Measurements from ENCODE around the gene YBEY.
"Not testable (repeated sequence)": the region's sequence is repeated elsewhere in the genome, so short reads cannot be mapped to it uniquely, and the experiment has no call there.

The YBEY gene

DNA sequence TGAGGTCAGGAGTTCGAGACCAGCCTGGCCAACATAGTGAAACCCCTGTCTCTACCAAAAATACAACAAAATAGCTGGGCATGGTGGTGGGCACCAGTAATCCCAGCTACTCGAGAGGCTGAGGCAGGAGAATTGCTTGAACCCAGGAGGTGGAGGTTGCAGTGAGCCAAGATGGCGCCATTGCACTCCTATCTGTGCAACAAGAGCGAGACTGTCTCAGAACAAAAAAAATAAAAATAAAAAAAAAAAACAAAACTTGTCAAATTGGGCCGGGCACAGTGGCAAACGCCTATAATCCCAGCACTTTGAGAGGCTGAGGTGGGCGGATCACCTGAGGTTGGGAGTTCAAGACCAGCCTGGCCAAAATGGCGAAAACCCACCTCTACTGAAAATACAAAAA is 24.1 kb downstream of the YBEY start:
- H3K36me3 Mint-ChIP-seq: peaks cover 36% of the 10 kb centered on the region
- ATAC-seq; H3K4me1 Mint-ChIP-seq; H3K9me3 Mint-ChIP-seq; DNase-seq (ENCODE audit: low spot score in 2 of 2); H3K4me3 Mint-ChIP-seq; H3K27ac Mint-ChIP-seq: not testable (repeated sequence)

- no peak overlapping the region for H3K4me3 Mint-ChIP-seq
- H3K36me3 Mint-ChIP-seq: peaks cover 25% of the 10 kb centered on the region
- ATAC-seq (no peak), DNase-seq (ENCODE audit: low spot score in 2 of 2) (no peak)
- no peak overlapping the region for H3K27ac Mint-ChIP-seq
- no peaks in the 10 kb centered on the region for H3K4me1 Mint-ChIP-seq
- H3K9me3 Mint-ChIP-seq: no peaks in the 10 kb centered on the region
Measured at GRCh38 chr21:46311568-46311967, 25.4 kb downstream of the YBEY start.

GRCh38 chr21:46312949-46313348 is 26.8 kb downstream of the YBEY start:
- peaks cover 18% of the 10 kb centered on the region for H3K36me3 Mint-ChIP-seq
- no peaks in the 10 kb centered on the region for H3K9me3 Mint-ChIP-seq
- ATAC-seq (no peak), DNase-seq (ENCODE audit: low spot score in 2 of 2) (no peak)
- no peak overlapping the region for H3K4me3 Mint-ChIP-seq
- H3K4me1 Mint-ChIP-seq: no peaks in the 10 kb centered on the region
- no peak overlapping the region for H3K27ac Mint-ChIP-seq

DNA sequence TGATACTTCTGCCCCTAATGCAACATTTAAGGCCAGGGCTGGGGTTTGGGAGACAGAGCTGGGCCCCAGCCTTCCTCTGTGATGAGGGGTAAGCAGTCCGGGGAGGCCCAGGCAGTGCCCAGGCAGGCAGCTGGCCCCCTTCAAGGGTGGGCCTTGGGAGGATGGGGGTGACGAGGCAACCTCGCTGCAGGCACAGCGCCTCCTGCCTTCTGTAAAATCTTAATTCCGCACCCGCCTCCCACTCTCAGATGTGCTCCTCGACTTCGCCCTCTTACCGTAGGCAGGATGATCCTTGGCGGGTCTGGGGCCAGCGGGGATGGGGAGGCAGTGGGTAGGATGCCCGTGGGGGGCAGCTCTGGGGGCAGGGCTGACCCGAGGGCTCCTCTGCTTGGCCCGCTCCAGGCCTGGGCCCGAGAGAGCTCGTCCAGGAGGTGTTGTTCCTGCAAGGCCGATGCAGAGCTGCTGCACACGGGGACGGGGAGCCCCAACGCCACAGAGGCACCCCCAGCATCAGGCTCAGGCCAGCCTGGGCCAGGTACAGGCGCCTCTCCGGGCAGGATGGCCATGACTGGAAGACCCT is 28.4 kb downstream of the YBEY start:
- H3K9me3 Mint-ChIP-seq: no peaks in the 10 kb centered on the region
- H3K4me1 Mint-ChIP-seq: no peaks in the 10 kb centered on the region

GRCh38 chr21:46316708-46317324 is 30.7 kb downstream of the YBEY start:
- ATAC-seq: no peak
- H3K4me3 Mint-ChIP-seq: no peak overlapping the region
- H3K9me3 Mint-ChIP-seq: no peaks in the 10 kb centered on the region
- DNase-seq (ENCODE audit: low spot score in 2 of 2): no peak
- H3K27ac Mint-ChIP-seq: no peak overlapping the region
- peaks cover 18% of the 10 kb centered on the region for H3K36me3 Mint-ChIP-seq
- peaks cover 7% of the 10 kb centered on the region for H3K4me1 Mint-ChIP-seq

More for the DNA sequence above, 28.4 kb downstream of the YBEY start:
- no peak for ATAC-seq
- H3K4me3 Mint-ChIP-seq: no peak overlapping the region
- DNase-seq (ENCODE audit: low spot score in 2 of 2): no peak
- no peak overlapping the region for H3K27ac Mint-ChIP-seq
- H3K36me3 Mint-ChIP-seq: peaks cover 18% of the 10 kb centered on the region

- H3K4me3 Mint-ChIP-seq: no peak overlapping the region
- H3K36me3 Mint-ChIP-seq: peaks cover 29% of the 10 kb centered on the region
Measured at GRCh38 chr21:46317710-46318463, 31.7 kb downstream of the YBEY start.

GRCh38 chr21:46318464-46318845 is 32.3 kb downstream of the YBEY start:
- DNase-seq (ENCODE audit: low spot score in 2 of 2) (no peak), ATAC-seq (no peak)
- peaks cover 8% of the 10 kb centered on the region for H3K4me1 Mint-ChIP-seq
- no peak overlapping the region for H3K27ac Mint-ChIP-seq
- H3K4me3 Mint-ChIP-seq: no peak overlapping the region
- peaks cover 34% of the 10 kb centered on the region for H3K36me3 Mint-ChIP-seq
- H3K9me3 Mint-ChIP-seq: no peaks in the 10 kb centered on the region

More at GRCh38 chr21:46317710-46318463, 31.7 kb downstream of the YBEY start:
- peaks cover 8% of the 10 kb centered on the region for H3K4me1 Mint-ChIP-seq
- no peak overlapping the region for H3K27ac Mint-ChIP-seq
- H3K9me3 Mint-ChIP-seq: no peaks in the 10 kb centered on the region
- DNase-seq (ENCODE audit: low spot score in 2 of 2) (no peak), ATAC-seq (no peak)

- Mint-ChIP-seq H3K4me3 (no peak overlapping the region), H3K27ac (no peak overlapping the region), H3K9me3 (no peaks in the 10 kb centered on the region), H3K36me3 (peaks cover 42% of the 10 kb centered on the region), H3K4me1 (peaks cover 8% of the 10 kb centered on the region)
- DNase-seq (ENCODE audit: low spot score in 2 of 2): no peak
- no peak for ATAC-seq
Measured at GRCh38 chr21:46319186-46319585, 33.0 kb downstream of the YBEY start.

GRCh38 chr21:46320331-46320801 is 34.2 kb downstream of the YBEY start:
- Mint-ChIP-seq H3K4me1 (peaks cover 10% of the 10 kb centered on the region), H3K4me3 (no peak overlapping the region), H3K9me3 (no peaks in the 10 kb centered on the region), H3K27ac (no peak overlapping the region), H3K36me3 (peaks cover 48% of the 10 kb centered on the region)
- no peak for ATAC-seq
- DNase-seq (ENCODE audit: low spot score in 2 of 2): no peak

GRCh38 chr21:46322351-46323226 is 36.4 kb downstream of the YBEY start:
- peak in 1 of 2 donors; percentile 52 for DNase-seq (ENCODE audit: low spot score in 2 of 2)

GRCh38 chr21:46323227-46323709 is 37.1 kb downstream of the YBEY start:
- H3K9me3 Mint-ChIP-seq: no peaks in the 10 kb centered on the region
- DNase-seq (ENCODE audit: low spot score in 2 of 2) (no peak), ATAC-seq (peak; percentile 4)
- peak overlapping the region; percentile 89 for H3K4me3 Mint-ChIP-seq
- peaks cover 22% of the 10 kb centered on the region for H3K4me1 Mint-ChIP-seq
- H3K36me3 Mint-ChIP-seq: peaks cover 77% of the 10 kb centered on the region
- H3K27ac Mint-ChIP-seq: peak overlapping the region; percentile 98

More at GRCh38 chr21:46322351-46323226, 36.4 kb downstream of the YBEY start:
- Mint-ChIP-seq H3K9me3 (no peaks in the 10 kb centered on the region), H3K4me1 (peaks cover 22% of the 10 kb centered on the region), H3K27ac (peak overlapping the region; percentile 98), H3K36me3 (peaks cover 70% of the 10 kb centered on the region), H3K4me3 (peak overlapping the region; percentile 89)
- no peak for ATAC-seq

DNA sequence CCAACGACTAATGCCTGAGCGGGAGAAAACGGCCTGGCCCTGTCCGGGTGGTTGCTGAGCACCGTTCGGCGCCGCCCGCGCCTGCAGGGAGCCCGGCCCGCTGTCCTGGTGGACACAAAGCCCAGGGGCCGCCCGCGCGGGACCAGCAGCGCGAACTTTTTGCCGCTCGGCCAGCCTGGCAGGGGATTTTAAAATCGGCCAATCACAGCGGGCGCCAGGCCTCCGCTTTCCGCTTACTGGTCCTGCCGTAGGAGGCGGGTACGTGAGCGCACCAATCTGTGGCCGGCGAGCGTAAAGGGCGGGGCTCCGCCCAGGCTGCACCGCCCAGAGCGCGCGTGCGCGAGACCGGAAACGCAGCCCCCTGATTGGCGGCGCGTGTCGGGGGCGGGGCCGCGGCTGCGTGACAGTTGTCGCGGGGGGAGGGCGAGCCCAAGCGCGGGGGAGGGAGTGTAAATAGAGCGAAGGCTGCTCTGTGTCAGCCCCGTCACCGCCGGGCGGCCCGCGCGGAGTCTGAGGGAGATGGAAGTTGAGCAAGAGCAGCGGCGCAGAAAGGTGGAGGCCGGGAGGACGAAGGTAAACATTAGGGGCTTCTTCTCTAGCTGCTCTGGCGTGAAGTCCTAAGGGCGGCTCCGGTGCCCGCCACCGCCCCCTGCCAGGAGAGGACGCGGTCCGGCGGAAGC is 37.7 kb downstream of the YBEY start, which contains the start of the genes C21orf58 and PCNT:
Gene C21orf58 (minus strand): TSS at position 161 of the 680 bp plus-strand sequence. CDS start 1,132 bp downstream, outside the sequence.
Gene PCNT (plus strand): TSS at position 447 of the 680 bp plus-strand sequence. CDS start 73 bp downstream, at position 520.
- peaks cover 82% of the 10 kb centered on the region for H3K36me3 Mint-ChIP-seq
- peak within 1 kb of the TSS; percentile 98 for H3K27ac Mint-ChIP-seq
- peak; percentile 98 for DNase-seq (ENCODE audit: low spot score in 2 of 2)
- ATAC-seq: peak; percentile 91
- H3K4me1 Mint-ChIP-seq: peaks cover 22% of the 10 kb centered on the region
- no peaks in the 10 kb centered on the region for H3K9me3 Mint-ChIP-seq
- H3K4me3 Mint-ChIP-seq: peak within 1 kb of the TSS; percentile 89

DNA sequence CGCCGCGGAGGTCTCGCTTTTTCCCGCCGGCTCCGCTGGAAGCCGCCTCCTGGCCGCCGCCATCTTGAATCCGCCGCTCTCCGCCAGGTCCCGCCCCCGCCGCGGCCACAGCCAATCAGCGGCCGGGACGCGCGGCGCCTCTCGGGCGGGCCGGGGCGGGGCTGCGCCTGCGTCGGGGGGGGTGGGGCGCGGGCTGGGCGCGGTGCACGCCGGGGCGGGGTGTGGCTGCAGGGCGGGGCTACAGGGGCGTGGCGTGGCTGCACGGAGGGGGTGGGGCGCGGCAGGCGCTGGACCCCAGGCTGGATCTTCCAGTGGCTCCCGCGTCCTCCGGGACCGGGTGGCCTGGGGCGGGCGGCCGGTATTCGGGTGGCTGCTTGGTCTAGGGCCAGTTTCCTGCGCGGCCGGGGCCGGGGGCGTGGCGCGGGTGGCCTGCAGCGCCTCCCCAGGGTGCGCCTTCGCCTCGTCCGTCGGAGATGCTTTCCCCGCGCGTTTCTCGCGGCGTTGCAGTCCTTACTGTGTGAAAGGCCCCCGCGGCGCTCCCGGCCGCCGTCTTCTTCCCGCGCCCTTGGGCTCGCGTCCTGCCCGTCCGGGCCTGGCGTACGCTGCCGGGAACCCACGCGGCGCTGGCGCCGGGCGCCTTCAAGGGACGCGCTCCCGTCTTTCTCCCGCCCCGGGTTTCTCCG is 38.4 kb downstream of the YBEY start:
- Mint-ChIP-seq H3K9me3 (no peaks in the 10 kb centered on the region), H3K4me3 (peak overlapping the region; percentile 89), H3K36me3 (peaks cover 89% of the 10 kb centered on the region), H3K4me1 (peaks cover 22% of the 10 kb centered on the region), H3K27ac (peak overlapping the region; percentile 98)
- ATAC-seq (peak; percentile 83), DNase-seq (ENCODE audit: low spot score in 2 of 2) (peak; percentile 90 to 93)

All from stimulated activated effector memory CD8-positive, alpha-beta T cell treated with anti-CD3 and anti-CD28 coated beads, Interleukin-12 subunit alpha, Interleukin-12 subunit beta, amount 100 ng/mL, for 72 hours (primary cell).